Large intestine (tissue), 3 donors: ENCODE data around the gene FLT1. TPM values are rescaled to one million over a fixed set of nuclear protein-coding genes. Genes with fewer than 3 reads are reported as not detected.

Experiments used
- DNase-seq, 2 donors: peaks; one replicate each; pipeline versions ENCODE4 v3.0.0 to v3.0.0-alpha.2; 2013
- H3K27ac ChIP-seq: one replicate; pipeline ENCODE4 v1.5.1; 2013; ENCODE audit warnings: low read length
- H3K27me3 ChIP-seq: 2 replicates; pipeline ENCODE4 v1.6.1; 2013; ENCODE audit warnings: low read length; ENCODE audit not compliant: control insufficient read depth, insufficient read depth
- H3K36me3 ChIP-seq: 2 replicates; pipeline ENCODE4 v1.6.1; 2013; ENCODE audit warnings: low read length; ENCODE audit not compliant: control insufficient read depth, insufficient read depth
- H3K4me1 ChIP-seq: one replicate; pipeline ENCODE4 v1.6.1; 2013; ENCODE audit warnings: low read length; ENCODE audit not compliant: control insufficient read depth, insufficient read depth
- H3K4me3 ChIP-seq: one replicate; pipeline ENCODE4 v1.5.1; 2013; ENCODE audit warnings: low read length
- H3K9me3 ChIP-seq: one replicate; pipeline ENCODE4 v1.6.1; 2013; ENCODE audit warnings: mild to moderate bottlenecking, low read depth, low read length, moderate library complexity; ENCODE audit not compliant: control insufficient read depth
- WGBS: methylation state at CpG from one replicate; pipeline ENCODE4 v1.1.5; 2013; ENCODE audit warnings: low lambda C conversion rate; ENCODE audit not compliant: insufficient coverage; 5-methylcytosine and 5-hydroxymethylcytosine counted together
- polyA plus RNA-seq: library from polyadenylated mRNA; unstranded; fragments of 120-200 nt; gene quantifications from one replicate; pipeline ENCODE4 v1.2.1, GENCODE V29; 2013

Gene FLT1
- polyA plus RNA-seq, 1 donor, result 6.9 TPM

DNA sequence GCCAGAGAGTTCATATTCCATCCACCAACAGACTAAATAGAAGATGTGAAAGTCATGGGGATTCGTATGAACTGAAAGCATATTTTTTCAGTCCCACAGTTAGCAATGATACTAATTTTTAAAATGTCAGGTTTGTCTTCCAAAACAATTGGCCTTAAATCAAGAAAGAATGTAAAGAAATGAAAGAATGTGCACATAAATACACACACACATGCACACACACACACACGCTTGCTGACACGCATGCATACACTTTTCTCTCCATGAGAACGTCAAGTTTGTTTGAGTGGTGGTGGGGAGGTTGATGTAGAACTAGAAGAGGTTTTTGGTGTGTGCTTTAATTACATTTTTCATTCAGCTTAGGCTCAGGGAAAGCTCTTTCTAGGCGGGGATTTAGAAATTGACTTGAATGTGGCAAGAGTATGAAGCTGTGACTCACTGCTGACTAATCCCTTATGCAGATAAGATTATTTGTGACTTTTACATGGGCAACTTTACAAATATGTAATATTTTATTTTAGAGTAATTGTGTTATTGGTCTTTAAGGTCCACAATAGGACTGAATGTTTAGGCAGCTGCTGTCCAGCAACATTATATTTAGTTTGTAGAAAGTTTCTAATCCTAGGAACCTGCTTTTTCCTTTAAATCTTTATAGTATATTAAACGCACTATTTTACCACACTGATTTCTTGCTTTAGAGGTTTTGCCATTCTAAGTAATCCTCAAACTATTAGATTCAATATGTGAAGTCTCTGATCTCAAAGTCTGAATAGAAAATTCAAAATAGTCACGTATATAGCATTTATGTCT is 18.8 kb downstream of the FLT1 start:
- H3K4me1 ChIP-seq, result peaks cover 6% of the 10 kb centered on the region
- no peaks in the 10 kb centered on the region for H3K27me3 ChIP-seq
- H3K4me3 ChIP-seq, result no peak overlapping the region
- 80% methylated on average over 1 of the region's 7 CpGs for WGBS
- peak; percentile 29 to 54 for DNase-seq
- H3K9me3 ChIP-seq, result no peaks in the 10 kb centered on the region
- no peak overlapping the region for H3K27ac ChIP-seq
- no peaks in the 10 kb centered on the region for H3K36me3 ChIP-seq

DNA sequence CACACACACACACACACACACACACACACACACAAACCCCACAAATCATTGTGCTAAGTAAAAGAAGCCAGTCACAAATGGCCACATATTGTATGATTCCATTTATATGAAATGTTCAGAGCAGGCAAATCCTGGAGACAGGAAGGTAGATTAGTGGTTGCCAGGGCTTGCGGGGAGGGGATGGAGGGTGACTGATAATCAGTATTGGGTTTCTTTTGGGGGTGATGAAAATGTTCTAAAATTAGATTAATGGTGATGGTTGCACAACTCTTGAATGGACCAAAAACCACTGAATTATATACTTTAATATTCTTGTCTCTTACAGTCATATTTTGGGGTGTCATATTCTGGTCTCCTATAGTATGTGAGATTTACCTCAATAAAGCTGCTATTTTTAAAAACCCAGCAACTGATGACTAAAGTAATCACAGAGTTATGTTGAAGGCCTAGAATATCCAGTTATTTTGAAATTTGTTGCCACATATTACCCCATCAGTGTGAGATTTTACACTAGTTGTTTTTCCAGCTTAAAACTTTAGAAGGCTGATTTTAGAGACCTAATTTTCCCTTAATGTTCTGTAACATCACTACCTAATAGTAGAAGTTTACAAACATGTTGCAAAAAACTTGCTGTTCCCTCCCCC is 20.3 kb downstream of the FLT1 start:
- Histone ChIP-seq H3K27me3 (no peaks in the 10 kb centered on the region), H3K36me3 (no peaks in the 10 kb centered on the region), H3K4me3 (no peak overlapping the region), H3K9me3 (no peaks in the 10 kb centered on the region), H3K4me1 (peaks cover 6% of the 10 kb centered on the region), H3K27ac (no peak overlapping the region)
- no peak for DNase-seq
- WGBS, result 100% methylated on average over 1 of the region's 1 CpG

DNA sequence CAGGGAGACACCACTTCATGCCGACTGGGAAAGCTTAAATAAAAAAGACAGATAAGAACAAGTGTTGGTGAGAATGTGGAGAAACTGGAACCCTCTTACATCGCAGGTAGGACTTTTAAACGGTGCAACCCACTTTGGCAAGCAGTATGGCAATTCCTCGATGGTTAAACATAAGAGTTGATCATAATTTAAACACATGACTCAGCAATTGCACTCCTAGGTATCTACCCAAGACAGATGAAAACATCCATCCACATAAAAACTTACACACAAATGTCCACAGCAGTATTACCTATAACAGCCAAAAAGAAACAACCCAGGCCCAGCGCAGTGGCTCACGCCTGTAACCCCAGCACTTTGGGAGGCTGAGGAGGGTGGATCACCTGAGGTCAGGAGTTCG is 21.9 kb downstream of the FLT1 start:
- no CpG with 5 or more reads among the region's 7 CpGs for WGBS
- Histone ChIP-seq H3K4me1 (peaks cover 6% of the 10 kb centered on the region), H3K9me3 (no peaks in the 10 kb centered on the region), H3K27ac (no peak overlapping the region), H3K27me3 (no peaks in the 10 kb centered on the region), H3K4me3 (no peak overlapping the region), H3K36me3 (no peaks in the 10 kb centered on the region)
- no peak for DNase-seq

DNA sequence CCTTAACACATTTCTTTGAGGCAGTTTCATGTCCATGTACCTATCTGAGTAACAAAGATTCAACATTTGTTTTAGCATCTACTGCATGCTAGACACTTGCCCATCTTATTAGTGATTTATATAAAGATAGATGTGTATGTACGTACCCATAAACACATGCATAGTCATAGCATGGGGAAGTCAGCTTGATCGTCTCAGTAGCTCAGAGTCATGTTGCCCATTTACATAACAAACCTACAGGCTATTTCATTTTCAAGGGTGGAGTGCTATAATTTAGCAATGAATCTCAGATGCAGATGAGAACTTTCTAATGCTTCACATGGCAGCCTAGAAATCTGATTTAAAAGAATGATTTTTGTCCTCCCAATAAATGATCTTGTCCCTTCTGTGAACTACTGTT is 23.5 kb downstream of the FLT1 start:
- H3K4me3 ChIP-seq, result no peak overlapping the region
- H3K36me3 ChIP-seq, result no peaks in the 10 kb centered on the region
- WGBS, result no CpG with 5 or more reads among the region's 2 CpGs
- DNase-seq, result no peak
- no peaks in the 10 kb centered on the region for H3K9me3 ChIP-seq
- no peaks in the 10 kb centered on the region for H3K4me1 ChIP-seq
- no peaks in the 10 kb centered on the region for H3K27me3 ChIP-seq
- no peak overlapping the region for H3K27ac ChIP-seq

DNA sequence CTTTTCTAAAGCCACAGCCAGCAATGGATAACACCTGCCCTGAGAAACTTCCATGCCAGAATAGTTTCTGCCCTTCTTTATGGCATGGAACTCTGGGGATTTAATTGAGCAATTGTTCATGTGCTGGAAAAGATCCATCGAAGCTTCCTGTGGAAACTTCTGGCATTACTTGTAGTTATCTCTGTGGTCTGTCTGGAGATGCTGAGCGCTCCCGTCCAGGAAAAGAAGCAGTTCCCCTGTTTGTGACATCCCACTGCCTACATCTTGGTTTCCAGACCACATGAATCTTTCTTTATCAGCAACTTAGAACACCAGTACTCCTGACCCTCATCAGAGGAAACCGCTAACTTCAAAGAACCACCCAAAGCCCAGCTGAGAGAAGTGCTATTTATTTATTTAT is 24.6 kb downstream of the FLT1 start:
- no peaks in the 10 kb centered on the region for H3K27me3 ChIP-seq
- no CpG with 5 or more reads among the region's 4 CpGs for WGBS
- no peak for DNase-seq
- H3K9me3 ChIP-seq, result no peaks in the 10 kb centered on the region
- H3K4me3 ChIP-seq, result no peak overlapping the region
- H3K4me1 ChIP-seq, result no peaks in the 10 kb centered on the region
- H3K27ac ChIP-seq, result no peak overlapping the region
- no peaks in the 10 kb centered on the region for H3K36me3 ChIP-seq

DNA sequence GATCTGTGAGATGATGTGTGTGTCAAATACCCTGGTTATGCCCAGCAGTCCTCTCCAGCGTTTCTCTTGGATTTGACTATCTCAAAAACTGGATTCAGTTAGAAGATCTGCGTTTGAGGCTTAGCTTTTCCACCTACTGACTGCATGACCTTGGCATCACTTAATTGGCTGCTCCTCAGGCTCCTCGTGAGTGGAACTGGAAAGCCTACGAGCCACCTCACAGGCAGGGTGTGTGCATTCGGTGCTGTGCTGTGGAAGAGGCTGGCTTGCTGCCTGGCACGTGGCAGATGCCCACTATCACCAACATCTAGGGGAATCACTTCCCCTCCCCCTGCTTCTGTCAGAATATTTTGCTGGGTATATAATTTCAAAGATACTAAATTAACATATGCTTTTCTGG is 25.6 kb downstream of the FLT1 start:
- Histone ChIP-seq H3K36me3 (no peaks in the 10 kb centered on the region), H3K27me3 (no peaks in the 10 kb centered on the region), H3K27ac (no peak overlapping the region), H3K4me3 (no peak overlapping the region), H3K9me3 (no peaks in the 10 kb centered on the region), H3K4me1 (no peaks in the 10 kb centered on the region)
- DNase-seq, result no peak
- no CpG with 5 or more reads among the region's 6 CpGs for WGBS

DNA sequence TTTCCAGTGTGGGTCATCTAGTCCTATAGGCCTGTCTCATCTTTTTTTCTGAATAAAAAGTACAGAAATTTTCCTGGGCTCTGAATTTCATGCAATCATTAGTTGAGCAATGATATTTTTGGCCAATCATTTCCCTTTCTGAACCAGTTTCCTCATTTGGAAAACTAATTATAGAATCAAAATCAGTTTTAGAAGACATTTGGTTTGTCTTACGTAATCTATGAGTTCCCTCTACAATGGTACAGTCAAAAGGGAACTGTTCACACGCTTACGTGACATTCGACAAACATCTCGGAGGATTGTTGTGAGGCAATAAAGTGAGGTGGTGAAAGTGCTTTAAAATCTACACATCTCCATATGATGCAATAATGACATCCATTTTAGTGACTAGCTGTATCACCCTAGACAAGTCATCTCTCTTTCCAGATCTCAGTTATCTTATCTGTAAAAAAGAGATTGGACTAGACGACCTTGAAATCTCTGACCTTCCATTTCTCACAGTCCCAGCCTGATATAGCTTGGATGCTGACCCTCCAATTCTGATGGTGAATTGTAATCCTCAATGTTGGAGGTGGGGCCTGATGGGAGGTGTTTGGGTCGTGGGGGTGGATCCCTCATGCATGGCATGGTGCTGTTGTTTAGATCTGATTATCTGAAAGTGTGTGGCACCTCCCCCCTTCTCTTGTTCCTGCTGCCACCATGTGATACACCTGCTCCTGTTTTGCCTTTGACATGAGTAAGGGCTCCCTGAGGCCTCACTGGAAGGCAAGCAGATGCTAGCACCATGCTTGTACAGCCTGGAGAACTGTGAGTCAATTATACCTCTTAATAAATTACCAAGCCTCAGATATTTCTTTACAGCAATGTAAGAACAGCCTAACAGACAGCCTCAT is 26.7 kb downstream of the FLT1 start:
- Histone ChIP-seq H3K9me3 (no peaks in the 10 kb centered on the region), H3K36me3 (no peaks in the 10 kb centered on the region), H3K27ac (no peak overlapping the region), H3K4me3 (no peak overlapping the region), H3K4me1 (no peaks in the 10 kb centered on the region), H3K27me3 (no peaks in the 10 kb centered on the region)
- 100% methylated on average over 4 of the region's 7 CpGs for WGBS
- no peak for DNase-seq

DNA sequence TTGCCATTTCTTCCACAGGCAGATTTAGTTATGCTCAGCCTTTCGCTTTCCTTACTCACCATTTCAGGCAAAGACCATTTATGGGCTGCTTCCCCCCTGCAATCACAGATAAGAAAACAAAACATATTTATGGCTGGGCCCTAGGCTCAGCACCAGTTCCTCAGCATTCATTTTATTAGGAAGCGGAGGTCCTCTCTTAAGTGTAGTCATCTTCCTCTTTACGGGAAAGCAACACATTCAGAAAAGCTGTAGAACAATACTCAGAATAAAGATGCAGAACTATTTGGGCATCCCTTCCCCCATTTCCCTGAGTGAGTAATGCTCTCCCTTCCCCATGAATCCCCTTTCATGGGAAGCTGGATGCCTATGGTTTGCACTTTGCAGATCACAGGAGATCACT is 27.9 kb downstream of the FLT1 start:
- no peaks in the 10 kb centered on the region for H3K27me3 ChIP-seq
- H3K36me3 ChIP-seq, result no peaks in the 10 kb centered on the region
- no CpG with 5 or more reads among the region's 3 CpGs for WGBS
- H3K27ac ChIP-seq, result no peak overlapping the region
- DNase-seq, result no peak
- H3K4me3 ChIP-seq, result no peak overlapping the region
- no peaks in the 10 kb centered on the region for H3K4me1 ChIP-seq
- no peaks in the 10 kb centered on the region for H3K9me3 ChIP-seq

DNA sequence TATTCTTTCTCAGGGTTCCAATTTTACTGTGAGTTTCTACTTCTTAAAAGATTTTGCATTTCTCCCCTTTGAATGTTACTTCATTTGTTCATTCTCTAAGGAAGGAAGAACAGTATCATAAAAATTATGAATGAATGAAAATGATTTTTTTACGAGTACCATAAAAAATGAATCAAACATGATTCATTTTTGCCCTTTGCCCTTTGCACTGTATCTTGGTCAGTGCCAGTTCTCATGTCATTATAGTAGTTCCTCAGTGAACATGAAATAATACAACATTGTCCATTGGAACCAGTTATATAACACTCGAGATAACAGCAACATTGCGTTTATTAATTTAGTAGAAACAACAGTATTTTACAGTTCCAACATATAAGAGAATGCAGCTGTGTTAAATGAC is 28.8 kb downstream of the FLT1 start:
- no peak for DNase-seq
- 75% methylated on average over 1 of the region's 3 CpGs for WGBS
- no peaks in the 10 kb centered on the region for H3K36me3 ChIP-seq

DNA sequence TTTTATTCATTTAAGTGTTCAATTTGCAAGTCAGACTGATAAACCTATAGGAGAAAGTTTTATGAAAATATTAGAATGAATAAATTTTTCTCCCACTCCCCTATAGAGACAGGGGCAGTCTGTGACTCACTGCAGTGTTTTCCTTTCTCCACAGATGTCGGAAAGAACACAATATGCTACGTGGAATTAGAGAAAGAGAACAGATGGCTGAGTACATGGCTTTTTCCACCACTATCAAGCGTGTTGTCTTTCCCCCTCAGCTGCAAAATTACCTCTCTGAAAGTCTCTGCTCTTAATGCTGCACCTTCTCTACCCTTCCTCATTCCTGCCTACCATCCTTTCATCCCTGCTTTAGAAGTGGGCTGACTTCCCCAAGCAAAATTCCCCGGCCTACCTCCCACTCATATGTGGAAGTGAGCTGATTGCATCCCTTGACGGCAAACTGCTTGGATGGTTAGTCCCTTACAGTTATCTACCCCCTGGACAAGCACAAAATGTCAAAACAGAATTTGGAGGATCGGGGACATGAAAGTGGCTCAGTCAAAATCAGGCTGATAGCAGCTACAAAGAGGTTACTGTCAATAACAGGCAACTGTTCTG is 30.0 kb downstream of the FLT1 start:
- H3K9me3 ChIP-seq, result no peaks in the 10 kb centered on the region
- 100% methylated on average over 1 of the region's 6 CpGs for WGBS
- no peak overlapping the region for H3K4me3 ChIP-seq
- H3K4me1 ChIP-seq, result no peaks in the 10 kb centered on the region
- H3K36me3 ChIP-seq, result no peaks in the 10 kb centered on the region
- DNase-seq, result no peak
- H3K27me3 ChIP-seq, result no peaks in the 10 kb centered on the region
- H3K27ac ChIP-seq, result no peak overlapping the region

More for the DNA sequence above, 28.8 kb downstream of the FLT1 start:
- Histone ChIP-seq H3K27ac (no peak overlapping the region), H3K4me3 (no peak overlapping the region), H3K4me1 (no peaks in the 10 kb centered on the region), H3K9me3 (no peaks in the 10 kb centered on the region), H3K27me3 (no peaks in the 10 kb centered on the region)
